Measurements from ENCODE around the gene SCN5A.

DNA sequence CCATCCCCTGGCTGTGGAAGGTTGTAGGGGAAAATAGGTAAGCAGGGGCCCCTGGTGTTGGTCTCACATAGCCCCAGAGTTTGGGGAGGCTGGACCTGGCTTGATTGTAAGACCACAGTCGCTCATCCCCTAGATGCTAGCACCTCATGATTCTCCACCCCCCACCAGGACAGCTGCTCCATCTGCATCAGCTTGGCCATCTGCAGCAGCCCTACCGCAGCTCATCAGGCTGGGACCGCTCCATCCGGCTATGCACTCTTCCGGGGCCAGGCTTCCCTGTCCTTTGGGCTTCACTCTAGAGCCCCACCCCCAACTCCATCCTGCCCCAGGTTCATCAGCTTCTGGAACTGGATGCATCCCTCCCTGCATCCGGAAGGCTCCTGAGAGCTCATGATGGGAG is 12.6 kb downstream of the SCN5A start:
- no peak for TF ChIP-seq YY1 (IDR thresholded peaks at IDR 0.05; ENCODE audit: low read depth)
- TF ChIP-seq RAD21 (IDR thresholded peaks at IDR 0.05; ENCODE audit: low read depth), result no peak
- TF ChIP-seq NFIC (IDR thresholded peaks at IDR 0.05), result no peak
- TF ChIP-seq TAF1 (IDR thresholded peaks at IDR 0.05; ENCODE audit: low read depth), result no peak
- TF ChIP-seq EP300 (IDR thresholded peaks at IDR 0.05; ENCODE audit: borderline replicate concordance), result no peak
- TF ChIP-seq, protein P1, sequence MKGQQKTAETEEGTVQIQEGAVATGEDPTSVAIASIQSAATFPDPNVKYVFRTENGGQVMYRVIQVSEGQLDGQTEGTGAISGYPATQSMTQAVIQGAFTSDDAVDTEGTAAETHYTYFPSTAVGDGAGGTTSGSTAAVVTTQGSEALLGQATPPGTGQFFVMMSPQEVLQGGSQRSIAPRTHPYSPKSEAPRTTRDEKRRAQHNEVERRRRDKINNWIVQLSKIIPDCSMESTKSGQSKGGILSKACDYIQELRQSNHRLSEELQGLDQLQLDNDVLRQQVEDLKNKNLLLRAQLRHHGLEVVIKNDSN (IDR thresholded peaks at IDR 0.05), result no peak
- TF ChIP-seq FOXM1 (IDR thresholded peaks at IDR 0.05; ENCODE audit: borderline replicate concordance, low read depth), result no peak

All from Ishikawa (cell line).